Right atrium auricular region (tissue), 2 donors: ENCODE data around the gene PHC2. TPM values are rescaled to one million over a fixed set of nuclear protein-coding genes. Genes with fewer than 3 reads are reported as not detected.
A peak's percentile ranks its signal among the peaks of the same experiment; 100 is the strongest.

Experiments used
- DNase-seq: peaks from one replicate; pipeline ENCODE4 v3.0.0-alpha.2; 2019; ENCODE audit warnings: low spot score
- H3K27ac ChIP-seq, 2 donors: fragments of 200-600 bp; sonication (generic); 1 replicate in 1 of 2; 2 replicates in 1 of 2; pipeline ENCODE4 v1.5.1; 2016 to 2019
- H3K27me3 ChIP-seq, 2 donors: fragments of 200-600 bp; sonication (generic); one replicate each; pipeline versions ENCODE4 v1.5.1 to v1.6.0; 2017 to 2019
- H3K36me3 ChIP-seq: fragments of 200-600 bp; sonication (generic); one replicate; pipeline ENCODE4 v1.5.1; 2016
- H3K4me1 ChIP-seq, 2 donors: fragments of 200-600 bp; sonication (generic); one replicate each; pipeline versions ENCODE4 v1.5.1 to v1.6.0; 2017 to 2019
- H3K4me3 ChIP-seq, 2 donors: fragments of 200-600 bp; sonication (generic); 1 replicate in 1 of 2; 2 replicates in 1 of 2; pipeline ENCODE4 v1.5.1; 2017 to 2019; ENCODE audit warnings: mild to moderate bottlenecking in 1 of 2, moderate library complexity in 1 of 2
- H3K9me3 ChIP-seq, 2 donors: fragments of 200-600 bp; sonication (generic); one replicate each; pipeline ENCODE4 v1.5.1; 2019
- CTCF ChIP-seq, 2 donors: fragments of 200-600 bp; sonication (generic); IDR thresholded peaks; one replicate each; pipeline ENCODE4 v1.5.1; 2019; ENCODE audit warnings: antibody characterized with exemption in 2 of 2
- total RNA-seq, 2 donors: library from RNA; depleted of rRNA; stranded (reverse); fragments of >200 nt; gene quantifications; one replicate each; pipeline ENCODE4 v1.1.0, GENCODE V29; 2016

Gene PHC2
- total RNA-seq, 2 donors from 2014 or later = 98.4 to 144 TPM

- Histone ChIP-seq H3K27ac (no peak overlapping the region), H3K4me1 (peaks cover 0 to 25% of the 10 kb centered on the region in 2 donors), H3K36me3 (no peaks in the 10 kb centered on the region), H3K9me3 (no peaks in the 10 kb centered on the region), H3K4me3 (no peak overlapping the region), H3K27me3 (no peaks in the 10 kb centered on the region)
- TF ChIP-seq CTCF (IDR thresholded peaks at IDR 0.05) = no peak
- DNase-seq = no peak
Measured at GRCh38 chr1:33402206-33402605, 28.7 kb downstream of the PHC2 start.

- H3K27ac ChIP-seq = no peak overlapping the region
Measured at GRCh38 chr1:33401471-33401870, 29.4 kb downstream of the PHC2 start.

GRCh38 chr1:33400153-33400911 lies 30.6 kb downstream of the PHC2 start:
- H3K4me3 ChIP-seq = no peak overlapping the region
- no peak for TF ChIP-seq CTCF (IDR thresholded peaks at IDR 0.05)
- H3K27me3 ChIP-seq = no peaks in the 10 kb centered on the region
- H3K4me1 ChIP-seq = peaks cover 0 to 31% of the 10 kb centered on the region in 2 donors
- no peaks in the 10 kb centered on the region for H3K9me3 ChIP-seq
- DNase-seq = no peak
- H3K36me3 ChIP-seq = no peaks in the 10 kb centered on the region
- H3K27ac ChIP-seq = peak overlapping the region; percentile 53 to 83

More at GRCh38 chr1:33401471-33401870, 29.4 kb downstream of the PHC2 start:
- H3K4me1 ChIP-seq = peaks cover 0 to 31% of the 10 kb centered on the region in 2 donors
- no peak overlapping the region for H3K4me3 ChIP-seq
- DNase-seq = no peak
- H3K36me3 ChIP-seq = no peaks in the 10 kb centered on the region
- no peaks in the 10 kb centered on the region for H3K9me3 ChIP-seq
- H3K27me3 ChIP-seq = no peaks in the 10 kb centered on the region
- TF ChIP-seq CTCF (IDR thresholded peaks at IDR 0.05) = no peak

- Histone ChIP-seq H3K27me3 (no peaks in the 10 kb centered on the region), H3K27ac (peak overlapping the region; percentile 53 to 83), H3K4me1 (peaks cover 0 to 31% of the 10 kb centered on the region in 2 donors), H3K36me3 (no peaks in the 10 kb centered on the region), H3K9me3 (no peaks in the 10 kb centered on the region), H3K4me3 (no peak overlapping the region)
- no peak for TF ChIP-seq CTCF (IDR thresholded peaks at IDR 0.05)
- no peak for DNase-seq
Measured at GRCh38 chr1:33399375-33399774, 31.5 kb downstream of the PHC2 start.

- Histone ChIP-seq H3K36me3 (no peaks in the 10 kb centered on the region), H3K27me3 (no peaks in the 10 kb centered on the region), H3K27ac (no peak overlapping the region), H3K4me3 (no peak overlapping the region), H3K9me3 (no peaks in the 10 kb centered on the region), H3K4me1 (peaks cover 0 to 39% of the 10 kb centered on the region in 2 donors)
- no peak for TF ChIP-seq CTCF (IDR thresholded peaks at IDR 0.05)
- DNase-seq = no peak
Measured at GRCh38 chr1:33397994-33398393, 32.9 kb downstream of the PHC2 start.

- no peak overlapping the region for H3K27ac ChIP-seq
- H3K4me3 ChIP-seq = no peak overlapping the region
- peaks cover 0 to 45% of the 10 kb centered on the region in 2 donors for H3K4me1 ChIP-seq
- TF ChIP-seq CTCF (IDR thresholded peaks at IDR 0.05) = no peak
- H3K27me3 ChIP-seq = no peaks in the 10 kb centered on the region
- no peaks in the 10 kb centered on the region for H3K36me3 ChIP-seq
- DNase-seq = no peak
- no peaks in the 10 kb centered on the region for H3K9me3 ChIP-seq
Measured at GRCh38 chr1:33397125-33397506, 33.8 kb downstream of the PHC2 start.
